MM.1S (cell line): ENCODE data around the gene DUOX1.

ENCODE experiments used
- DNase-seq: peaks from one replicate; pipeline ENCODE4 v3.0.0-alpha.2; 2015
- H2AFZ ChIP-seq: fragments of 300-600 bp; sonication (generic); 2 replicates; pipeline ENCODE4 v1.6.0; 2016; ENCODE audit warnings: antibody characterized with exemption, low read length
- H3F3A ChIP-seq: fragments of 300-600 bp; sonication (generic); 2 replicates; pipeline ENCODE4 v1.6.1; 2016; ENCODE audit warnings: mild to moderate bottlenecking, antibody characterized with exemption, low read length, moderate library complexity, mixed read lengths; ENCODE audit not compliant: insufficient read depth
- H3K27ac ChIP-seq: fragments of 300-600 bp; sonication (generic); 2 replicates; pipeline ENCODE4 v1.5.1; 2016; ENCODE audit warnings: mild to moderate bottlenecking, low read length
- H3K27me3 ChIP-seq: fragments of 300-600 bp; sonication (generic); replicated peaks from 2 replicates; pipeline ENCODE4 v1.6.0; 2016; ENCODE audit warnings: low read length; ENCODE audit not compliant: insufficient read depth
- H3K36me3 ChIP-seq: fragments of 300-600 bp; sonication (generic); replicated peaks from 2 replicates; pipeline ENCODE4 v1.6.1; 2016; ENCODE audit warnings: mild to moderate bottlenecking, low read length, mixed read lengths; ENCODE audit not compliant: insufficient read depth
- H3K4me1 ChIP-seq: fragments of 300-600 bp; sonication (generic); 2 replicates; pipeline ENCODE4 v1.6.1; 2016; ENCODE audit warnings: low read length, mixed read lengths
- H3K4me2 ChIP-seq: fragments of 300-600 bp; sonication (generic); 2 replicates; pipeline ENCODE4 v1.6.0; 2016; ENCODE audit warnings: low read depth, low read length
- H3K4me3 ChIP-seq: fragments of 300-600 bp; sonication (generic); 2 replicates; pipeline ENCODE4 v1.5.1; 2016; ENCODE audit warnings: low read length, mixed read lengths
- H3K79me2 ChIP-seq: fragments of 300-600 bp; sonication (generic); 2 replicates; pipeline ENCODE4 v1.6.1; 2016; ENCODE audit warnings: mixed run types, low read length, mixed read lengths
- H3K9ac ChIP-seq: fragments of 300-600 bp; sonication (generic); 2 replicates; pipeline ENCODE4 v1.6.1; 2016; ENCODE audit warnings: low read length, mixed read lengths
- H3K9me2 ChIP-seq: fragments of 300-600 bp; sonication (generic); replicated peaks from 2 replicates; pipeline ENCODE4 v1.6.1; 2016; ENCODE audit warnings: mild to moderate bottlenecking, low read length, mixed read lengths; ENCODE audit not compliant: insufficient read depth
- H3K9me3 ChIP-seq: fragments of 300-600 bp; sonication (generic); replicated peaks from 2 replicates; pipeline ENCODE4 v1.6.1; 2016; ENCODE audit warnings: mild to moderate bottlenecking, low read length, mixed read lengths; ENCODE audit not compliant: insufficient read depth
- H4K20me1 ChIP-seq: fragments of 300-600 bp; sonication (generic); 2 replicates; pipeline ENCODE4 v1.6.1; 2016; ENCODE audit warnings: mild to moderate bottlenecking, low read length, moderate library complexity, mixed read lengths; ENCODE audit not compliant: insufficient read depth
- EZH2 ChIP-seq: fragments of 300-600 bp; sonication (generic); optimal IDR thresholded peaks from 2 replicates; pipeline ENCODE3; 2017; ENCODE audit warnings: low read depth, mild to moderate bottlenecking, antibody characterized with exemption, low read length, mixed read lengths
- EZH2phosphoT487 ChIP-seq: fragments of 300-600 bp; sonication (generic); IDR thresholded peaks from 2 replicates; pipeline ENCODE4 v1.6.1; 2018; ENCODE audit warnings: antibody characterized with exemption, low read length
- TF ChIP-seq, protein P1 (sequence below): fragments of 300-600 bp; sonication (generic); IDR thresholded peaks from 2 replicates; pipeline ENCODE4 v1.5.1; 2016; ENCODE audit warnings: antibody characterized with exemption, low read length, mixed read lengths

Gene DUOX1

DNA sequence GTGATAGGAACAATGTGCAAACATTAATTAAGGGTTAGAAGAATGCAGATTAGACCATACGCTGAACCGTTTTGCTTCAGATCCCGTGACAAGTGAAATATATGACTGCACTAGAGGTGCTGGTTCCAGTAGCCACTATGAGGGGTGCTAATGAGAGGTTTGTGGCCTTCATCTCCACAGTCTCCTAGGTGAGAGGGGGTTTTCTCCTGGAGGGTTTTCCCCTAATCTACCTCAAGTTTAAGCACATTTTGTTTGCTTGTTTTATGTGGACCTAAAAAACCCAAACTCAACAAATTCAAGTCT lies 71.7 kb downstream of the DUOX1 start:
- Histone ChIP-seq H4K20me1 (no peaks in the 10 kb centered on the region), H3K27ac (peak overlapping the region; percentile 99; the same call in 1 of the 2 replicates), H3K9me2 (no peaks in the 10 kb centered on the region), H3K79me2 (no peaks in the 10 kb centered on the region), H3F3A (peaks cover 41% of the 10 kb centered on the region), H3K4me2 (peak overlapping the region; percentile 97; the same call in 1 of the 2 replicates), H3K36me3 (no peaks in the 10 kb centered on the region), H3K9me3 (no peaks in the 10 kb centered on the region), H3K4me1 (0 out of 2 replicates have a peak, but pooled peaks cover 7% of the 10 kb centered on the region), H3K9ac (peak overlapping the region; percentile 93; the same call in 1 of the 2 replicates), H2AFZ (peak overlapping the region; percentile 42; the same call in 1 of the 2 replicates), H3K4me3 (peak overlapping the region; percentile 95), H3K27me3 (no peaks in the 10 kb centered on the region)
- TF ChIP-seq, protein P1, sequence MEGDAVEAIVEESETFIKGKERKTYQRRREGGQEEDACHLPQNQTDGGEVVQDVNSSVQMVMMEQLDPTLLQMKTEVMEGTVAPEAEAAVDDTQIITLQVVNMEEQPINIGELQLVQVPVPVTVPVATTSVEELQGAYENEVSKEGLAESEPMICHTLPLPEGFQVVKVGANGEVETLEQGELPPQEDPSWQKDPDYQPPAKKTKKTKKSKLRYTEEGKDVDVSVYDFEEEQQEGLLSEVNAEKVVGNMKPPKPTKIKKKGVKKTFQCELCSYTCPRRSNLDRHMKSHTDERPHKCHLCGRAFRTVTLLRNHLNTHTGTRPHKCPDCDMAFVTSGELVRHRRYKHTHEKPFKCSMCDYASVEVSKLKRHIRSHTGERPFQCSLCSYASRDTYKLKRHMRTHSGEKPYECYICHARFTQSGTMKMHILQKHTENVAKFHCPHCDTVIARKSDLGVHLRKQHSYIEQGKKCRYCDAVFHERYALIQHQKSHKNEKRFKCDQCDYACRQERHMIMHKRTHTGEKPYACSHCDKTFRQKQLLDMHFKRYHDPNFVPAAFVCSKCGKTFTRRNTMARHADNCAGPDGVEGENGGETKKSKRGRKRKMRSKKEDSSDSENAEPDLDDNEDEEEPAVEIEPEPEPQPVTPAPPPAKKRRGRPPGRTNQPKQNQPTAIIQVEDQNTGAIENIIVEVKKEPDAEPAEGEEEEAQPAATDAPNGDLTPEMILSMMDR = no peak
- TF ChIP-seq EZH2phosphoT487 = no peak
- no peak for TF ChIP-seq EZH2
- DNase-seq = no peak

GRCh38 chr15:45201869-45202268 lies 72.1 kb downstream of the DUOX1 start:
- no peak for DNase-seq
- H3K27me3 ChIP-seq = no peaks in the 10 kb centered on the region
- H3F3A ChIP-seq = peaks cover 41% of the 10 kb centered on the region
- peak overlapping the region; percentile 95; the same call in 1 of the 2 replicates for H3K4me3 ChIP-seq
- H3K27ac ChIP-seq = no peak overlapping the region; the same call in 1 of the 2 replicates
- no peaks in the 10 kb centered on the region for H4K20me1 ChIP-seq
- TF ChIP-seq EZH2phosphoT487 (no peak), EZH2 (no peak)
- H3K36me3 ChIP-seq = no peaks in the 10 kb centered on the region
- H3K4me1 ChIP-seq = 0 out of 2 replicates have a peak, but pooled peaks cover 7% of the 10 kb centered on the region
- peak overlapping the region; percentile 97; the same call in 1 of the 2 replicates for H3K4me2 ChIP-seq
- H3K9me2 ChIP-seq = no peaks in the 10 kb centered on the region
- no peaks in the 10 kb centered on the region for H3K9me3 ChIP-seq
- no peaks in the 10 kb centered on the region for H3K79me2 ChIP-seq
- no peak overlapping the region for H3K9ac ChIP-seq
- peak overlapping the region; percentile 42; the same call in 1 of the 2 replicates for H2AFZ ChIP-seq

GRCh38 chr15:45203182-45203581 lies 73.4 kb downstream of the DUOX1 start:
- Histone ChIP-seq H3K27me3 (no peaks in the 10 kb centered on the region), H3K9ac (no peak overlapping the region), H3K27ac (no peak overlapping the region), H3K79me2 (no peaks in the 10 kb centered on the region), H3K9me3 (no peaks in the 10 kb centered on the region), H3K36me3 (no peaks in the 10 kb centered on the region), H3K4me2 (no peak overlapping the region), H3K9me2 (no peaks in the 10 kb centered on the region), H2AFZ (no peak overlapping the region), H3K4me1 (0 out of 2 replicates have a peak, but pooled peaks cover 7% of the 10 kb centered on the region), H3F3A (peaks cover 33% of the 10 kb centered on the region), H4K20me1 (no peaks in the 10 kb centered on the region), H3K4me3 (no peak overlapping the region)
- TF ChIP-seq EZH2phosphoT487 = no peak
- TF ChIP-seq, protein P1 = no peak
- TF ChIP-seq EZH2 = no peak
- no peak for DNase-seq

DNA sequence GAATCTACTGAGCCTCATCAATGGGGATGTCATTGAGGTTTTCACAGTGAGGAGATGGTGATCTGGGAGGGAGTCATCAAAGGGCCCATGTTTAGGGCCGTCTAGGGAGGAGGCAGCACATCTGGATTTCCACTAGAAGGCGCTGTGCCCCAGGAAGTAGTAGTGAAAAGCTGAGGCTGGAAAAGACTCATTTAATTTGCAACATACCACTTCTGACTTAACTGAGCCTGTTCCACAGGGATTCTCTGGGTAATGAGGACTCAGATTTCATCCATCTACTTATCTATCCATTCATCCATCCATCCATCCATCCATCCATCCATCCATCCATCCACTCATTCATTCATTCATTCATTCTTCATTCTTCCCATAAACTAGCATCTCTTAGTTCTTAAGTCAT lies 75.4 kb downstream of the DUOX1 start:
- peak; percentile 59 for DNase-seq
- H3F3A ChIP-seq = peaks cover 16% of the 10 kb centered on the region
- no peak overlapping the region for H3K4me3 ChIP-seq
- TF ChIP-seq, protein P1 = peak; percentile 94
- TF ChIP-seq EZH2 (no peak), EZH2phosphoT487 (no peak)
- H3K4me1 ChIP-seq = 0 out of 2 replicates have a peak, but pooled peaks cover 7% of the 10 kb centered on the region
- H3K9me2 ChIP-seq = no peaks in the 10 kb centered on the region
- no peaks in the 10 kb centered on the region for H4K20me1 ChIP-seq
- no peak overlapping the region for H3K9ac ChIP-seq
- no peak overlapping the region for H3K4me2 ChIP-seq
- H3K27me3 ChIP-seq = no peaks in the 10 kb centered on the region
- H3K9me3 ChIP-seq = no peaks in the 10 kb centered on the region
- H3K36me3 ChIP-seq = no peaks in the 10 kb centered on the region
- no peak overlapping the region for H3K27ac ChIP-seq
- no peak overlapping the region for H2AFZ ChIP-seq
- no peaks in the 10 kb centered on the region for H3K79me2 ChIP-seq
